ENCODE measurements around the gene CFAP100.

Gene CFAP100

GRCh38 chr3:126424039-126424717, 29.5 kb downstream of the CFAP100 start:
- no peak for DNase-seq

- DNase-seq: no peak
These were observed 30.0 kb downstream of the CFAP100 start for GRCh38 chr3:126424751-126425150.

DNA sequence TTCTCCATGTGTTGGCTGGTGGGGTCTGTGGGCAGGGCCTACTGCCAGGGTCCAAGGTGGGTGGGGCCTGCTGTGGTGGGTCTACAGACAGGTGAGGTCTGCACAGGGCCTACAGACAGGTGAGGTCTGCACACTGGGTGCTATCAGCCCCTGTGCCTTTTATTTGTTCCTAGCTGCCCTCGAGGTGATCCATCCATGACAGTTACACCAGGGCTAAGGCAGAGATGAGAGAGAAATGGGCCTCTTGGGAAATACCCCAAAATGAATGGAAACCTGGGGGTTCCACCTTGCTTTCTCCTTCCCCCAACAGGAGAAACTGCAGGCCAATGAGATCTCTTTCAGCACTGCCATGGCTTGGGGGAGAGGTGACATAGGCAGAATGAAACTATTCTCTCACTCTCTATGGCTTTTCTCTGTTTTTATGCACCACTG, 36.4 kb downstream of the CFAP100 start:
- no peak for DNase-seq

- no peak for DNase-seq
These were observed 37.8 kb downstream of the CFAP100 start for GRCh38 chr3:126432361-126433104.

- DNase-seq: no peak
These were observed 38.4 kb downstream of the CFAP100 start for GRCh38 chr3:126433105-126433430.

DNA sequence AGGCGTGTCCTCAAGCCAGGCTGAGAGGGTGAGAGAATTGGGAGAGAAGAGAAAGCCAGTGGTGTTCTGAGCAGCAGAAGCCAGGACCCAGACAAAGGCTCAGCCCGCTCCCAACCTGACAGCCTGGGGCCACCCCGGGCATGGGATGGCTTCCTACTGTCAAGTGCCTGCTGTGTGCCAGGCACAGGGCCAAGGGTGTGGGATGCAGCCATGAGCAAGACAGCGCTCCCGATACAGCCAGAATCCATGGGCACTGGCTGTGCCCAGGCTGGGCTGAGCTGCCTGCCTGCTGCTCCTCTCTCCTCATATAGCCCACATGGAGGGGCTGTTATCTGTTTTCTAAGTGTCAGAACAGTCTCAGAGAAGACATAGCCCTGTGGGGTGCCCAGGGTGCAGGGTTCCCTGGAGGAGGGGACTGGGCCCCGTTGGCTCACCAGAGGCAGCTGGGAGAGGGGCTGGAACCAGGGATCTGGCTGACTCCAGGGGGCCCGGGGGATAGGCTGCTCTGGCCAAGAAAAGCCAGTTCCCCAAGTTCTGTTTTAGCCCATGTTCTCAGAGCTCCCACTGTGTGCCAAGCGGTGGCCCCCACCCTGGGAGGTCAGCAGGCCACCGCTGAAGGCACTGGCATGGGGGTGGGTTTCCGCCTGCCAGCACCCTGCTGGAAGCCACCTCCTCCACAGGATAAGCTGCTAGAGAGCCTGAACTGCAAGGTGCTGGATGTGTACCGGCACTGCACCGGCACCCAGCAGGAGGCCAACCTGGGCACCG, 39.0 kb downstream of the CFAP100 start:
- DNase-seq: no peak

GRCh38 chr3:126434264-126434590, 39.5 kb downstream of the CFAP100 start:
- no peak for DNase-seq

DNA sequence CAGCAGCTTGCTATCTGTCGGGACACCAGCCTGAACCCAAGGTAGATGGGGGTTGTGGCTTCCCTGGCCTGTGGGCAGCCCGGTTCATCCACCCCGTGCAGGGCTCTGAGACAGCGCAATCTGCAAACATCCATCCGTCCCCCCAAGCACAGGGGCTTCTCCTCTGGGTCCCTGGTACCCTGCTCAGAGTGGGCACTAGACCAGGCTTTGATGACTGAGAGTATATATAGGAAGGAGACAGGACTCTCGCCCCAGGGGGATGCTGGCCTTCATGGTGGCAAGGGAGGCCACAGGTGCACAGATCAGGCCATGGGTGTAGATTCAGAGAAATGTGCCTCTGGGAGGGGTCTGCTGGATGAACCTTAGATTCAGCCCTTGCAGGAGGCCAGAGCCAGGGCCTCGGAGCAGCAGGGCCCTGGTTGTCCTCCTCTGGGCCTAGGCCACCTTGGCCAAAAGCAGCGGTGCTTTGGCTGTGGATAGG, 40.3 kb downstream of the CFAP100 start:
- DNase-seq: no peak

DNA sequence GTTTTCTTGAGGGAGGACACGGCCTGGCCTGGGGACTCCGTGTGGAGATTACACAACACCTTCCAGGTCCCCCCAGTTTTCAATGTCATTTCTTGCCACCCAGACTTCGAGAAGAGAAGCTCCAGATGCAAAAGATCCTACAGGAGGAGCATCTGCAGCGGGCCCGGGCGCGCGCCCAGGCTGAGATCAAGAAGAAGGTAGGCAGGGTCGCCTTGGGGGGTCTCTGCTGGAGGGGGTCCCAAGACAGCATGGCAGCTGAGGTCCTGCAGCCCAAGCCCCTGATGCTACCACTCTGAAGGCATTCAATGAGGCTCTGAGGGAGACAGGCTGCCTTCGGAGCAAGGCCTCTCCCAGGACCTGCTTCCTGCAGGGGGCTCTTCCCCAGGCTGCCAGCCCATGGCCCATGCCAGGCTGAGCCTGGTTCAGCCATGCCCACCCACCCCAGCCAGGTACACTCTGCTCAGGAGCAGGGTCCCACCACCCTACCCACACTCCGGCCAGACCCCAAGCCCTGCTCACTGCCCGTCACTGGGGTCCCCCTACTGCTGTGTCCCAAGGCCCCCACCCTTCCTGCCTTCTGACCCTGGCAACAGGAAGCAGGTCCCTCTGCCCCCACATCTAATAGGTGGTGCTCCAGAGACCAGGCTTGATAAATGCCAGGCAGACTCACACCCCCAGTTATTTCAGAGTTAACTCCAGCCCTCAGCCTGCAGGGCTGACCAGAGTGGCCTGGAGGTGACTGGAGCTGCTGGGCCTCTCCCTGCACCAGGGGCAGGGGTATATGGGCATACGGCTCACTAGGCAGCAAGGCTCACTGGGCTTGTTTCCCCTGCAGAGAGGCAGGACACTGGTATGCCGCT, 41.0 kb downstream of the CFAP100 start:
- no peak for DNase-seq

GRCh38 chr3:126436826-126437717, 42.4 kb downstream of the CFAP100 start:
- no peak for DNase-seq

DNA sequence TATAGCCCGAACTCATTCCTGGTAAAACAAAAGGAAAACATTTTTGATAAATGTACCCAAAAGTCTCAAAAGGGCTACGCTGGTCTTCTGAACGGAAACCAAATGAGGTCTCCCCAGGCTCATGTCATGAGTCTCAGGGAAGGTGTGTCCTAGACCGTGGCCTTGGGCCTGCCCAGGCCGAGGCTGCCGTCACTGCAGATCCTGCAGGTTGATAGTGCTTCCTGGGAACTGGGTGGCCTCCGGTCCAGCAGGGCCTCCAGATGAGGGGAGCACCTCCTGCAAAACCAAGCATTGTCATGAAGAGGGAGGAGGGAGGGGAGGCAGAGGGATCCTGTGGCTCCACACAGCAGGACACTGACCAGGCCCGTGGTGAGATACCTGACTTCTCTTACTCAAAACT, 43.5 kb downstream of the CFAP100 start:
- DNase-seq: no peak

GRCh38 chr3:126438746-126439145, 44.0 kb downstream of the CFAP100 start:
- DNase-seq: no peak

DNA sequence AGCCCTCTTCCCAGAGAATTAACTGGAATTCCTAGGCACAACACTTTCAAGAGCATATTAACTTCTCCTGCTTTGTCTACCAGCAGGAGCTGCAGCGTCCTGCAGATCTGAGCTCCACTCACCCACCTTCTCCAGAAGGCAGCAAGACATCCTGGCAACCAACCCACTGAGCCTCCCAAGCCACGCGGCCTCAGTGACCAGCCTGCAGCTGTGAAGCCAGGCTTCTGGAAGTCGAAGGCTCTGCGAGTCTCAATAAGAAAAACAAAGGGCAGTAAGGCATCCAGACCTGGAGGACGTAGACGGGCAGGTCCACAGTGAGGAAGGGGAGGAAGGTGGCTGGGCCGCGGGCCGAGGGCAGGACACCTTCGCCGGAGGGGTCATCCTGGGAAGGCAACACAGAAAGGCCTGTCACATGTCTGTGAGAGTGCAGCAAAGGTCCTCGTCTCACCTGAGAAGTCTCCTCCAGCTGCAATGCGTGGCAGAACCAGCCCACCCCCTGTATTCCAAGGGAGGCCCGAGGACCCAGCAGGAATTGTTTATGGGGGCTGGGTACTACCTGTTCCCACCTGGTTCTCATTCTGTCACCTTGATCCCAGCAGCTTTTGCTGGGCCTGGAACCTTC, 44.7 kb downstream of the CFAP100 start:
- DNase-seq: no peak

DNA sequence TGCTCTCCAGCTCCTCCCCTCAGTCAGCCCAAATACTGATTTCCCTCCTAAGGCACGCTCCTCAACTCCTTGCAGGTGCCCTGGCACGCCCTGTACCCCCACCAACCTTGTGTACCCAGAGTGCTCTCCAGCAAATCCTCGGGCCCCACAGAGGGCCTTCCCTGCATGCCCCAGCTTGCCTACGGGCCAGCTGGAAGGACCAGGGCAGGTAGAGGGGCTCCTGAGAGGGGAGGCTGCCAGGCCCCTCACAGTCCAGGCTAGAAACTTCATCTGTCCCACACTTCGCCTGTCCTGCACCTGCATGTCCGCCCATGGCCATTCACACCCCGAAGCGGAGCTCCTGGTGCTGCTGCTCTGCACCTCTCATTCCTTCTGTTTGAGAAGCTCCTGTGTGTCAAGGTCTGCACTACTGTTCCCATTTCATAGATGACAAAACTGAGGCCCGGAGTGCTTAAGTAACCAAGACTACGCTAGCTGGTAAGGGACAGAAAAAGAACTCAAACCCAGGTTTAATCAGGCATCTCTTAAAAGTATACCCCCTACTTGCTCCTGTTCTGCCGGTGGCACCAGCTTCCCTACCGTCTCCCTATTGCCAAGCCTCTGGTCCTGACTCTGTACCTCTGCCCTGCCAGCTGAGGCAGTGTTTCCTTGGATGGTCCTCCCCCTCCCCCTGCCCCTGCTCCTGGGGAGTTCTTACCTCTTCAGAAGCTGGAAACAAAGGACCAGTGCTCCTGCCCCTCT, 45.4 kb downstream of the CFAP100 start:
- DNase-seq: no peak

GRCh38 chr3:126440709-126440995, 45.9 kb downstream of the CFAP100 start:
- no peak for DNase-seq

GRCh38 chr3:126441256-126441880, 46.7 kb downstream of the CFAP100 start:
- no peak for DNase-seq

DNA sequence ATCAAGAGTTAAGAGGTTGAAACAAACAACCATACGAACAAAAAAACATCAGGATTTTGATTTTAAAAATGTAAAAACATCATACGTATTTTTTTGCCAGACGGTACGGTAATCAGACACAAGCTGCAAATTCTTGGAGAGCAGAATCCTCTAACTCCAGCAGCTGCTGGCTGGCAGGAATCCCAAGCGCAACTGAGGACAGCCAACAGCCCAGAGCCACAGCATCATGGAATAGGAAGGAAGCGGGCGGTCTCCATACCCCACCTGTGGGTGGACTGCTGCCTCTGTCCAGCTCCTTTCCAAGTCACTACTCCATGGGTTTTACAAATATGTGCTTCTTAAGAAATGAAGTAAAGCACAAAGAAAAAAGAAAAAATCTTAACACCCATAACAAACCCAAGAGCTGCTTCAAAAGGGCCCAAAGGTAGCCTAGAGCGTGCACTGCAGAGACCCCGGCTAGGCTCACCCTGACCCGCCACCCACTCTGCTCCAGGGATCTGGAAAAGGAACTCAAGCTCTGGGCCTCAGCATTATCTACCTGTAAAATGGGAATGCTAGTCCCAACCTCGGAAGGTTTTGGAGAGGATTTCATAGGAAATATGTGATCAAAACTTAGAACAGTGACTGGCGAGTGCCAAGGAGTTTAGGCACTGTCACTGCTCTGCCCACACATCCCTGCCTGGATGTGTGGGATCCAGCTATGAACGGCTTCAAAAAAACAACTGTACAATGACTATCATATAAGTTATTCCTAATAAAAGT, 47.6 kb downstream of the CFAP100 start:
- DNase-seq: no peak

DNA sequence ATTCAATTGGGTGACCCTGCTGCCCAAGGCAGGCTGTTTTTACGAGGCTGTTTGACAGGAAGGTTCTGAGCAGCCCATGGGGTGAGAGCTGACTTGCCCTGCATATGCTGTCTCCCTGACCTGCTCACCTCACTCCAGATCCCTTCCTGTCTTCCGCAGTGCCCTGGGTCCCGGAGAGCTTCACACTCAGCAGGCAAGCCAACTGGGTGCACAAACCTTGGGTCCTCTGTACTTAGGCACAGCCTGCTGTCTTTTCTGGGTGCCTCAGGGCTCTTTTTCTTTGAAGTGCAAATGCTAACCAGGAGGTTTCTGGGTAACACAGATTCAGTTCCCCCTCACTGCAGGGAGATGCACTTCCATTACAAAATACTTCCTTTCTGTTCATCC, 48.1 kb downstream of the CFAP100 start:
- no peak for DNase-seq

GRCh38 chr3:126445506-126445905, 50.8 kb downstream of the CFAP100 start:
- DNase-seq: no peak

- no peak for DNase-seq
These were observed 51.6 kb downstream of the CFAP100 start for GRCh38 chr3:126446301-126446700.

Data from NCI-H510A (cell line).